Glomerular visceral epithelial cell (primary cell): Measurements from ENCODE around the gene CKAP2L.

Experiments
- DNase-seq: peaks from one replicate; pipeline ENCODE4 v3.0.0-alpha.2; 2016; ENCODE audit errors: extremely low spot score

The CKAP2L gene

DNA sequence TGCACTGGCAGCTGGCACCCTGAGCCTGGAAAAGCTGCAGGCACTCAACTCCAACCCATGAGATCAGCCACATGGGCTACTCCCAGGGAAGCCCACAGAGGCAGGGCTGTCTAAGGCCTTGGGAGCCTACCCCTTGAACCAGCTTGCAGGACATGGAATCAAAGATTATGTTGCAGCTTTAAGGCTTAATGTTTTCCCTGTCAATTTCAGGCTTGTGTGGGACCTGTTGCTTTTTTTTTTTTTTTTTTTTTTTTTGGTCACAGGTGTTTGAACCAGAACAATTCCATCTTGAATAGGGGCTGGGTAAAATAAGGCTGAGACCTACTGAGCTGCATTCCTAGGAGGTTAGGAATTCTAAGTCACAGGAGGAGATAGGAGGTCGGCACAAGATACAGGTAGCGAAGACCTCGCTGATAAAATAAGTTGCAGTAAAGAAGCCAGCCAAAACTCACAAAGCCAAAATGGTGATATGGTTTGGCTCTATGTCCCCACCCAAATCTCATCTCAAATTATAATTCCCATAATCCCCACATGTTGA is 27.4 kb upstream of the CKAP2L start:
- no peak for DNase-seq

DNA sequence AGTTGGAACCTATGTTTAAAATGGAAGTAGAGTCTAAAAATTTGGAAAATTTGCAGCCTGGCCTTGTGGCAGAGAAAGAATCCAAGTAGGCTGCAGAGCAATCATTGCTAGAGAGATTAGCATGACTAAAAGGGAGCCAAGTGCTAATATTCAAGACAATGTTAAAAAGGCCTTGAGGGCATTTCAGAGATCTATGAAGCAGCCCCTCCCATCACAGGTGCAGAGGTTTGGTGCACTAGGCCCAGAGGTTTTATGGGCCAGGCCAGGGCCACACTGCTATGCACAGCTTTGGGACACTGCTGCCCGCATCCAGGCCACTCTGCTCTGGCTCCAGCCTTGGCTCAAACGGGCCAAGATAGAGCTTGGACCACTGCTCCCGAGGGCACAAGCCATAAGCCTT is 26.6 kb upstream of the CKAP2L start:
- DNase-seq: no peak

DNA sequence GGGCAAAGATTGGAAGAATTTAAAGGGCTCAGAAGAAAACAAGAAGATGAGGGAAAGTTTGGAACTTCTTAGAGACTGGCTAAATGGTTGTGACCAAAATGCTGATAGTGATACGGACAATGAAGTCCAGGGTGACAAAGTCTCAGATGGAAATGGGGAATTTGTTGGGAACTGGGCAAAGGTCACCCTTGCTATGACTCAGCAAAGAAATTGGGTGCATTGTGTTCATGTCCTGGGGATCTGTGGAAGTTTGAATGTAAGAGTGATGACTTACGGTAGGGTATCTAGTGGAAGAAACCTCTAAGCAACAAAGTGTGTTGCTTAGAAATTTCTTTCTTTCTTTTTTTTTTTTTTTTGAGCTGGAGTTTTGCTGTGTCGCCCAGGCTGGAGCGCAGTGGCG is 25.9 kb upstream of the CKAP2L start:
- no peak for DNase-seq

DNA sequence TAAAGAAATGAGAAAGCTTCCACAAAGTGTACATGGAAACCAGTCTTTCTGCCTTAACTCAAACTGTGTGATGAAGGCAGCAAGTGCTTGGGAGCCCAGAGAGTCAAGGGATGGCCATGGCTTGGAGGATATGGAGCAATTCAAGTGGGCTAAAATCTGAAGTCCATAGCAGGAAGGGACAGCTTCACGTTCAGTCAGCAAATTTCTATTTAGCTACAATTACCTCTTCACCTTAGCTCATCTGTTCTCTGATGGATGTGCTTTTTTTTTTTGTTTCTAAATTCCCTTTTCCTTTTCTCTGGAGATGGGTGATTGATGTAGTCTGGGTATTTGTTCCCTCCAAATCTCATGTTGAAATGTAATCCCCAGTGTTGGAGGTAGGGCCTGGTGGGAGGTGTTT is 24.8 kb upstream of the CKAP2L start:
- no peak for DNase-seq

DNA sequence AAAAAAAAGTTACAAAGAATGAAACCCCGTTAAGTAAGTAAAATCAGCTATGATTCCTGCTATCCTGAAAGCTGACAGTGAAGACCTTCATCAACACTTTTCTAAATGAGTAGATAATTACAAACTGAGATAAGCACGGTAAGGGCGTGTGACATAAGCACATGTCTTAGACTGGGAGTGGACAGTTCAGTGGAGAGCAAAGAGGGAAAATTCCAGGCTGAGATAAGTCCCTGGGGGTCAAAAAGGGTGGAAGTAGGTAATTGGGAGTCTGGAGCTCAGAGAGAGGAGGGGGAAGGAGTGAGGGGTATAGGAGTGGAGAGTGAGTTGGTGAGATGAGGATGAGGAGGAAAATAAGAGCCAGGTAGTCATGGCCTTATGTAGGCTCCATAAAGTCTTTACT is 24.2 kb upstream of the CKAP2L start:
- no peak for DNase-seq

DNA sequence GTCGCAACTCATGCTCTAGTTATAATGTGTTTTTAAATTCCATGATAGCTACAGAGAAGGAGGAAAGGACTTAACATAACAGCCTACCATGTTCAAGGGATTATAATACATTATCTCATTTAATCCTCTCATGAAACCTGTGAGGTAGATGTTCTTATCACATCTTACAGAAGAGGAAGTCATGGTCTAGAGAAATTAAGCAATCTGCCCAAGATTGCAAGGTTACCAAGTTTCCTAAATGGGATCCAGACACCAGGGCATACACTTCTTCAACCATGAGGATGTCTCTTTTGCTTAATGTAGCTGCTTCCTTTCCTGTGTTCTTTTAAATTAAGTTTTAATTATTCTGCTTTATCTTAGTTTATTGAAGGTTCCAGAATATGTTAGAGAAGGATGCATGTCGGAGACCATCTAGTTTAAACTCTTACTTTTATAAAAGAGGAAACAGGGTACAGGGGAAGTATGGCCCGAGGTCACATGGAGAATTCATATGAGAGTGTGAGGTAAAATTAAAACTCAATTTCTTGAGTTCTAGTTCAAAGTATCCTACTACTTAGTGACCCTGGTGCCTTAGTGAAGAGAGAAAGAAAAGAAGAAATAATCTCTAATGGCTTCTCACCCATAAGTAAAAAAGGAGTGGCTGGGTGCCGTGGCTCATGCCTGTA is 23.5 kb upstream of the CKAP2L start:
- no peak for DNase-seq

DNA sequence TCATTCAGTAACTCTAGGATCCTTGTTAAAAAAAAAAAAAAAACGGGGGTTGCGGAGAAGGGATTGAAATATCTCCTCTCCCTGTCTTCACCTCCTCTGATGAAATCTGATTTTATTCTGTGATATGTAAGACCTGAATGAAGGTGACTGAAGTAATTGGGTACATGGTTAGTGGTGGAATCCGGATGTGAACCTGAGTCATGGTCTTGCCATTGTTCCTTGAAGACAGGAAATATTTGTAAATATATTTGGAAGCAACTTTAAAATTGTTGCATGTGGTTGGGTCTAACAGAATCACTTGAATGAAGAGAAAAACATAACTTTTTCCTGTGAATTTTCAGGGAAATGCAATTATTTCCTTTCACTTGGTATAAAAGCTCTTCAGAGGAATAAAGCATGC is 22.9 kb upstream of the CKAP2L start:
- DNase-seq: no peak

DNA sequence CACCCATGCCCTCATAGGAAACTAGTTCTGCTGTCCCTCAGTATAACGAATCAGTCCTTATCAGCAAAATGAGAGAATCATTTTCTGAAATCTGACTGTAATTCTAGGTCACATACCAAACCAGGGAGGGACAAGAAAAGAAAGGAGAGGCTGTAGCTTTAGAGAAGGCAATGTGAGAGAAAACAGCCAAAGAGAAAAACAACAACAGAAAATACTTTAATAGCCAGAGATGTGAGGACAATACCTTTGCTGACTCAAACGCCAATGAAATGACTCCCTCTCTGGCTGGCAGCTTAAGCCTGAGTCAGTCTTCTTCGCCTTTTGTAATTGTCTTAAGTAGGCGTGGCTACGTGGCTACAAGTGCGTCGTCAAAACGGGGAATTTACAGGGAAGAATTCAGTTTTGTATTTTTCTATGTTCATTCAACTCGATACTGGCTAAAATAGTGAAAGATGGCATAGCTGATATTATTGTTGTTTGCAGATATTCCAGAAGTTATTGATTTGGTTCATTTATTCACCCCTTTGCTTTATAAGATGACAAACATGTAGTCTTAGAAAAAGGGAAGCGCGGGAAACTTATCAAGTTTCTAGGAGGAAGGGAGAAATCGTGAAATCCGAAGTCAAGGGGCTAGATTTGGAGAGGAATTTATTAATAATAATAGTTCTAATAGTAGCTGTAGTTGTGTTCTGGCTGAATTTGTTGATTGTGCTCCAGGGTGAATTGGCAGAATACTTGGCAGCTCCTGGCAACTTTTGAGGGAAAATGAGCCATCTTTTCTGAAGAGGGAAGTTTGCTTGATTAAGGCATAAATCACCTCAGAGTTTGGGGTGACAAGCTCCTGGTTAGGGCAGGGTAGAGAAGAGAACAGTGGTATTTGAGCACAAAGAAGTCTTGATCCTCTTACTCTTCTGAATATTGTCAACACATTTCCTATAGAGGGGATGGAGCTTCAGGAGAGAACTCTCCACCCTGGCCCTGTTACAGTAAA is 20.1 kb upstream of the CKAP2L start, which contains the start of gene IL1A:
IL1A (minus strand) TSS at position 295 of the 991 bp plus-strand sequence. CDS start 723 bp downstream, outside the sequence.
- DNase-seq: peak; percentile 52

DNA sequence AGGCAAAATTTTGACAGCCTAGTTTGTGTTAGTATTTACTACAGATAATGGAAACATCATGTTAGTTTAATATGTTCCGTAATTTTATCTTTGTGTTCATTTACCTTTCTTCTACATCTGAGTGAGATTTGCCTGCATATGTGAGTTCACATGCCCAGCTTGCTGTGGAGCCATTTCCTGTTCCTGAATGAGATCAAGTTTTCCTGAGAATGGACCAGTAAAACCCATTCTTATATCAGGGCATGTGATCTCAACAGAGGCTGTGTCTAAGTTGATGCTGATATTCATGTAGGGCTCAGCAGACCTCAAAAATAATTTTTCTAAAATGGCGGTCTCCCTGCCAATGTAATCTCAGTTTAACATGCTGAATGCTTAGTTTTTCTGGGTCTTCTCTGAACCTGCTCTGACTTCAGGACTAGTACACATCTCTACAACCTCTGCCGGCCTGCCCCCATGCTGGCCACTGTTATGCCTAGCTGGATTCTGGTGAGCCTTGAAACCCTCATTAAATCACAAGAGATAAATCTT is 18.8 kb upstream of the CKAP2L start:
- DNase-seq: no peak

DNA sequence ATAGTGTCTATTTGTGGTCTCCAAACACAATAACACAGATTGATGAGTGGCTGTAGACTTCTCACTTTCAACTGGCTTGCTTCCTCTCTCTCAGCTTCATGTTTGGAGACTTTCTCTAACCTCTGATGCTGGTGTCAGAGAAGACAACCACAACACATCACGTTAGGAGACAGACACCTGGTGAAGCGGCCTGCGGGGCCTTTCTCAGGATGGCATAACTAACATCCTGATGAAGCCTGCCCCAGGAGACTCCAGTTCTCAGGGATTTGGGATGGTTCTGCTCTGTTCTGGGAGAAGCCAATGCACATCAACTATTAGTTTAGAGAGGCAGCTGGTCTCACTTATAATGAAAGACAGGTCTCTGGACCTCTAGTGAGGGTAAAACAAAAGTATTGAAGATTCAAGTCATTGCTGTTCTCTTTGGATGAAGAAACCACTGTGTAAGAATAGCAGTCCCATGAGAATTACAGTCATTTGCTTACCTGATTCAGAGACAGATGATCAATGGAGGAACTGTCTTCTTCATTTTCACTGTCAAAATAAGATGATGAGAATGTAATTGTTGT is 17.9 kb upstream of the CKAP2L start:
- DNase-seq: no peak

DNA sequence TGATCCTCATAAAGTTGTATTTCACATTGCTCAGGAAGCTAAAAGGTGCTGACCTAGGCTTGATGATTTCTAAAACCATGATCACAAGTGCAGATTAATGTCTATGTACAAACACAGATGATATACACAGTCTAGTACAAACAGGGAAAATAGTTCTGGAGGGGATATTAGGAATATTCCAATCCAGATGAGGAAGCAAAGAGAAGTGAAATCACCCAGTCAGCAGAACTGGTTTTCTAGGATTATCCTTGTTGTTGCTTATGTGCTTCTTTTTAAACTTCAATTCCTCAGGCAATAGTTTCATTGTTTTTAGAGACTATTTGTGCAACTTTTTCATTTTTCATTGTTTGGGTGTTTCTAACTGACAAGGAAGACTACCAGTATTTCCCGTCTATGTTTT is 15.2 kb upstream of the CKAP2L start:
- no peak for DNase-seq

DNA sequence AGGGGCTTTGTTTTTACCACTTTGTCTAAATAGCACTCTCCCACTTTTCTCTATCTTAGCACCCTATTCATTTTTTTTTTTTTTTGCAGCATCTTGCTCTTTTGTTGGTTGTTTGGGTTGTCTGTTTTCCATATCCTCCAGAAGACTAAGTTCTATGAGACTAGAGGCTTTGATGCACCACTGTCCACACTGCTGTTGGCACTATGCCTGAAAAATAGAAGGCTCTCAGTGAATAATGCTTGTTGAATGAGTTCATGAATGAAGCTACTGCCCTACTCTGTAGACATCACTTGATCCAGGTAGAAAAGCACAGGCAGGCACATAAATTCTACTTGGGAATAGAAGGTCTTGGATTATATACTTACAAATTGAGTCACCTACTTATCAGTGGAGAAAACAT is 12.6 kb upstream of the CKAP2L start:
- no peak for DNase-seq

DNA sequence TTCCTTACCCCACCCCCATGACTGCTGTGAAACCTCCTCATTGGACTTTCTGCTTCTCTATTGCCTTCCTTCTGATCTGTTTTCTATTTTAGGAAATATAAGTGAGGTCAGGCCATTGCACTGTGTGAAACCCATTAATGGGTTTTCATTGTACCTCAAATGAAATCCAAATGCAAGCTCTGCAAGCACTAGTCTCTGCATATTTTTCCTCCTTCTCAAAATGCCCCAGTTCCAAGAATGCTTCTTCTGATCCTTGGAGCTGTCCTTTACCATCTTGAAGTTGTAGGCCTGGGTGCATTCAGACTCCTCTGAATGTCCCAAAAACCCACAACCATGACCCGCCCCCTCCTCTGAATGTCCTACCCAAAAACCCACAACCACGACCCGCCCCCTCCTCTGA is 11.7 kb upstream of the CKAP2L start:
- DNase-seq: no peak

DNA sequence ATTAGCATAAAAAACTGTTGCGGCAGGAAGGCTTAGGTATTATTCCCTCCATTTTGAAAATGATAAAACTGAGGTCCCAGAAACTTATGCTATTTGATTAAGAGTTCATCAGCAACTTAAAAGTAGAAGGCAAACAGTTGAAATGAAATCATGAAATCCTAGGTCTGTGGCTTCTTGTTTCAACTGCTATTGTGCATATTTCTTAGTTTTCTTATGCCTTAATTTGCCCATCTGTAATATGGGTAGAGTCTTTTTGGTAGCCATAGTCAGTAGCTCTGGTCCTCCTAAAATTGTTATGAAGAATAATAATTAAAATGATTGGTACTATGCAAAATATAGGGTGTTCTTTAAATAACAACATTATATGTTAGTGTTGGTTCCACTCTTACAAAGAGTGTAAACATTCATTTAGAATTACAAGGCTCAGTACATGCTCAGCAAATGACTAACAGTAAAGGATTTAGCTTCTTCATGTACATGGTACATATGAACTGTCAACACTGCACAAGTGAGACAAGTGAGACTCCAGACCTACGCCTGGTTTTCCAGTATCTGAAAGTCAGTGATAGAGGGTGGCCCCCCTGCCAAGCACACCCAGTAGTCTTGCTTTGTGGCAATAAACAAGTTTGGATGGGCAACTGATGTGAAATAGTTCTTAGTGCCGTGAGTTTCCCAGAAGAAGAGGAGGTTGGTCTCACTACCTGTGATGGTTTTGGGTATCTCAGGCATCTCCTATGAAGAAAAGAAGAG is 10.3 kb upstream of the CKAP2L start:
- DNase-seq: no peak

DNA sequence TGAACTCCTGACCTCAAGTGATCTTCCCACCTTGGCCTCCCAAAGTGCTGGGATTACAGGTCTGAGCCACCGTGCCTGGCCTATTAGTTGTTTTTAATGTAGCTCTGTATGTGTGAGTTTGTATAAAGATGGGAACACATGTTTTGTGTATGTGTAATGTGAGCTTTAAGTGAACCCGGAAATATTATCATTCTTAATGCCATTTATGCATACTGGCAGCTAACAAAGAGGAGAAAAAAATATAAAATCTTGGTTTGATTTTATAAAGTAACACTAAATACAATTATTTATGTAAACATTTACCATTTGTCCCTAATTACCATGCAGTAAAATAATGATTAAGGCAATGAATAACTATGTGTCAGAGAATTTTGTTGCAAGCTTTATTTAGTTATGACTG is 9.1 kb upstream of the CKAP2L start:
- no peak for DNase-seq

DNA sequence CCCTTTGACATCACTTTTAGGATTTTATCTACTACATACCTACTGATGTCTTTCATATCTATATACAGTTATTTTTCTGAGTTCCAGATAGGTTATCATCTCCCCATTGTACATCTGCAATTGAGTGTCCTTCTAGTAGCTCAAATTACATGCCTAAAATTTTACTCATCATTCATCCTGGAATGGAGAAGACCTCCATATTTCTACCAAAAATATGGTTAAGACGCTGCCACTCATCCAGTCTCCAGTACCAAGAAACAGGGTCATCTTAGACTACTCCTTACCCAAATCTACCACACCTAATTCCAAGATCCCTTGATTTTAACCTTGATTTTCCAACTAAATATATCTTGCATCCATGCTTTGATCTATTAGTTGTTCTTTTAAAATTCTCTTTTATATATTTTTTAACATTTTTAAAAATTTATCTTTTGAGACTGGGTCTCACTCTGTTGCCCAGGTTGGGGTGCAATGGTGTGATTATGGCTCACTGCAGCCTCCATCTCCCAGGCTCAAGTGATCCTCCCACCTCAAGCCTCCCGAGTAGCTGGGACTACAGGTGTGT is 8.6 kb upstream of the CKAP2L start:
- DNase-seq: no peak

DNA sequence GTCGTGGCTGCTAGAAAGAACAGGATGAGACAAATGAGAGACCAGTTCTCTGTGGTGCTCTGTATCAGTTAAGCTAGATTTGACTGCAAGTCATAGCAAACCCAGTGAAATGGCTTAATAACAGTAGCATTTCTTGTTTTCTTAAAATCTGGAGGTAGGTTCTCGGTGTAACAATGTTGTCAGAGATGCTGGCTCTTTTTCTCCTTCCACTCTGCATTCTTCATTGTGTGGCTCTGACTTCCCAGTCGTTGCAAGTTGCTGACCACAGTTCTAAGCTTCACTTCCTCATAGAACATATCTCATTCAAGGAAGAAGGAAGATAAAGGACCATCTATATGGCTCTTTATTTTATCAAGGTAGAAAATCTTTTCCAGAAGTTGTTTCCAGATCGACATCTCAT is 7.9 kb upstream of the CKAP2L start:
- no peak for DNase-seq

DNA sequence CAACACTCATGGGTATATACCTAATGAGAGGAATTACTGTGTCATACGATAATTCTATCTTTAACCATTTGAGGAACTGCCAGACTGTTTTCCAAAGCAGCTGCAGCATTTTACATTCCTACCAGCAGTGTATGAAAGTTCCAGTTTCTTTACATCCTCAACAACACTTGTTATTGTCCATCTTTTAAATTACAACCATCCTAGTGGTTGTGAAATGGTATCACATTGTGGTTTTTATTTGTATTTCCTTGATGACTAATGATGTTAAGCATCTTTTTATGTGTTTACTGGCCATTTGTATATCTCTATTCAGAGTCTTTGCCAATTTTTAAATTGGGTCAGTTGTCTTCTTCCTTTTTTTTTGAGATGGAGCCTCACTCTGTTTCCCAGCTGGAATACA is 4.0 kb upstream of the CKAP2L start:
- DNase-seq: no peak

DNA sequence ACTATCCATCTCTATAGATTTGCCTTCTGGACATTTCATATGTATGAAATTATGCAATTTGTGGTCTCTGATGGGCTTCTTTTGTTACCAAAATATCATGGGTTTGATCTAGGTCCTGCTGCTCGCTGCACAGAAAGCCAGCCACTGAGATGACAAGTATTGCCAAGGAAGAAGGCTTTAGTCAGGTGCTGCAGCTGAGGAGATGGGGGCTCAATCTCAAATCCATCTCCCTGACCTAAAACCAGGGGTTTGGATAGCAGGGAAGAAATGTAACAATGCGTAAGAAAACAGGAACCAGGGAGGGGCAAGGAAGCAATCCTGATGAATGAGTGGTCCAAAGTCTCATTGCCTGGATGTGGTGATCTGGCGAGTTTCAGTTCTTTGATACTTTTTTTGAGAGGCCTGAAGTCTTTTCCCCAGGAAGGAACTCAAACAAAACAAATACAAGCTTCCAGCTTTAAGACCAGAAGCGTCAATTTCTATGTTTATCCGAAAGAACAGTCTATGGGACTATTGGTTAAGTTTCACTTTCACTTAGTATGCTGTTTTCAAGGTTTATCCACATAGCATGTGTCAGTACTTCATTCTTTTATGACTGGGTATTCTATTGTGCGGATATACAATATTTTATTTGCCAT is 3.4 kb upstream of the CKAP2L start:
- DNase-seq: no peak

DNA sequence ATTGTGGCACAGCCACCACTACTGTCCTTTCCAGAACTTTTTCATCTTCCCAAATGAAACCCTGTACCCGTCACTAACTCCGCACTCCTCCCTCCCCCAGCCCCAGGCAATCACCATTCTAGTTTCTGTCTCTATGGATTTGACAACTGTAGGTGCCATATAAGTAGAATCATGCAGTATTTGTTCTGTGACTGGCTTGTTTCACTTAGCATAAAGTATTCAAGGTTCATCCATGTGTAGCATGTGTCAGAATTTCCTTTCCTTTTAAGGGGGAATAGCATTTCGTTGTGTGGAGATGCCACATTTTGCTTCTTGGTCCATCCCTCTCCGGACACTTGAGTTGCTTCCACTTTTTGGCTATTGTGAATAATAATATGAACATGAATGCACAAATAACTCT is 842 bp upstream of the CKAP2L start:
- DNase-seq: peak; percentile 18

DNA sequence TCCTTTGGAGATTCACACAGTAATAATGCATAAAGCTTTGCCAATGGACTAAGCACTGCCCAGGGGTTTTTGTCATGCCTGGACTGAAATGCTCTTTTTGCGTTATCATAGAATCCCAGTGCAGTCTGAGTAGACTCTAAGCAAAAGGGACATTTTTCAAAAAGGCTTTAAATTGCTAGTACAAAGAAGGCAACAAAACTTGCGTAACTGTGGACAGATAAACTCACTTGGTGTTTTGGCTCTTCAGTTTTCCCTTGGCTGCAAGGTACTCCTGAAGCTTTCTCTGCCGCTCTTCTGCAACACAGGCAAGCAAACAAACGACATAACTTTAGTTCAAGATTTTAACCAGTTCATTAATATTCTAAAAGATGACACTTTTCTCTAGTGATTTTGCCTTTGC is 2.1 kb downstream of the CKAP2L start:
- DNase-seq: no peak
